LoVo (cell line): Measurements from ENCODE around the gene ZNF263.

ENCODE experiments used
- DNase-seq: peaks from one replicate; pipeline ENCODE4 v3.0.0-alpha.2; 2016; ENCODE audit warnings: low spot score

The ZNF263 gene

DNA sequence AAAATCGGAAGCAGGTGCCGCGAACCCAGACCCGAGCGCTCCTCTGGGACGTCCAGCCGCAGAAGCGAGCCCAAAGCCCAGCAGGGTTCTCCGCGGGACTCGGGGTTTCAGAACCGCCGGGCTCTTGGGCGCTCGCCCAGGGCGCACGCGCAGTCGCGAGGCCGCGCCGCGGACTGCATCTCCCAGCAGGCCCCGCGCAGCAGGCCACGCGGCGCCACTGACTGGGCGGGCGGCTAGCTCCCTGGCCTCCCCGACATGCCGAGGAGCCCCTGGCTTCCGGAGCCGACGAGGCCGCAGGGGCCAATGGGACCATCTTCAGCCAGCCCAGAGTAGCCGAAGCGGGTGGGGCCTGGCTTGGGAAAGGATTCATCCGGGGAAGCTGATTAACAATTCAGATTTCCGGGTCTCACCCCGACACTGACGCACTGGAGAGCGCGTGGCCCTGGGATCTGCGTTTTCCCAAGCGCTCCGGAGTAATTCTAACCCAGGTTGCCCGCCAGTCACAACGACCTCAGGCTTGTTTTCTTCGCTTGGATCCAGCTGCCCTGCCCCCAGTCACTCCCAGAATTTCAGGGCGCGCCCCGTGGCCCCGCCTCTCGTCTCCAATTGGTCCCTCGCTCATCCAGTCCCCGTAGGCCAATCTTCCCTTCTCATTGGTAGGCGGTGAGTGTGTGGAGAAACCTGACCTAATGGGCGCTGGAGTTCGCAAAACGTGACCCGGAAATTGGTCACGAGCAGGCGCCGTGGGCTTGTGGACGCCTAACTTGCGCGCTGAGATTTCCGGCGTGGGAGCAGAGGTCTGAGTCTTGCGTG, at the start of gene ZNF263:
TSS of gene ZNF263 (plus strand) at position 762 of the 813 bp plus-strand sequence. CDS start 328 bp downstream, outside the sequence.
- peak; percentile 97 for DNase-seq

- no peak for DNase-seq
Observed at GRCh38 chr16:3234543-3234856, 48.8 kb upstream of the ZNF263 start.

DNA sequence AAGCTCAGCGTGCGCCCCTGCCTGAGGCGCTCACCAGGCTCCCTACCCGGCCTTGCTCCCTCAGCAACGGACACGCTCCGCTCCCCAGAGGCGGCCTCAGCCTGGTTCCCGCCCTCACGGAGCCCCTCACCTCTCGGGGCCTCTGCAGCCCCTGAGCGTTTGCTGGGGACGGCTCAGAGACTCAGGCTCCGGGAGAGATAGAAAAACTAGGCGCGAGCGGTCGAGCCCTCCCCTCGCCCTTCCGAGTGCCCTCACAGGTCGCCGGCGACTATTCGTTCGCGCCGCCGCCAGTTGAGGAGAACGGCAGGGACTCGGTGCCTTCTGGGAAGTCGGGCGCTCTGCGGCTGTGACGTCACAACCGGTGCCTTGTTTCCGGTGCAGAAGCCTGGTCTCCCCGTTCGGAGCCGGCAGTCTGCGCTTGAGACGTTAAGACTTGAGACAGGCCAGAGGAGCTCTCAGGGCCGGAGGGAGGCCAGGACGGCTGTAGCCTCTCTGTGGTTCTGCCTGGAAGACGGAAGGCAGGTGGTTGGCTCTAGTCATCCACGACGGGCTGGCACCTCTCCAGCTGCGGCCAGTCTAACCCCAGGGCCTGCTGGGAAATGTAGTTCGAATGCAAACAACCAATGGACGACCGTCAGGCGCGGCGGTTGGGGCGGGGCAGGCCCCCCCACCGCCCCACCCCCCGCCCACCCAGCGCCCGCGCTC, 48.3 kb upstream of the ZNF263 start, which contains the start of gene ZNF200:
TSS of gene ZNF200 (minus strand) at position 302 of the 705 bp plus-strand sequence. CDS start 1,403 bp downstream, outside the sequence.
- peak; percentile 94 for DNase-seq

DNA sequence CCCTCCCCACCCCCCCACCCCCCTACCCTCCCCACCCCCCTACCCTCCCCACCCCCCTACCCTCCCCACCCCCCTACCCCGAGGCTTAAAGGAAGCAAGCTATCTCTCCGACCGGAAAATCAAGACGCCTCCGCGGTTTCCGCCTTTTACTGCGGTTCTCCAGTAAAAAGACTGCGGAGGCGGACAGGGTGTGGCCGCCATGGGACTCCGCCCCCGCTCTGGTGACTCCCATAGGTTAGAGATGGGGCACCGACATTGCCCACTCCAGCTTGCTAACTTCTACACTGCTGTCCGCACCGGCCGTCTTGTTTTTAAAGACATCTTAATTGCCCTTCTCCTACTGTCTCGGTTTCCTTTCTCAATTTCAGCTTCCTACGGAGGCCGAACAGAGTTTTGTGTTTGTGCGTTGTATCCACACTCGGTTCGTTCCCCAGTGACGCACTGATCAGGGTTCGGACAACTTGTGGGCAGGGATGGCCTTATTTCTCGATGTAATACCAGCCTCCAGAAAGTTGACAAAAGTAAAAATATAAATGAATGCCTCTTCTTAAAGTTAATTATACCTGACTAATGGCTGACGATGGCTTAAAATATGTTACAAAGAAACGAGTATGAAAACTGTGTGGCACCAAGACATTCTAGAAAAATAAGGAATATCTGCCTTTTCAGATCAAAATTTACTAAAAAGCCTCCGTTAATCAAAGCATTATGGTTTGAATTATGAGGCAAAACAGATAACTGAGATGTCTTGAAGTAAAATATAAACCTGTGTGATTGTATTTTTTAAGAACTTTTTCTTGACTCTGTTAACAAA, 47.2 kb upstream of the ZNF263 start:
- peak; percentile 38 for DNase-seq

- no peak for DNase-seq
Observed at GRCh38 chr16:3241761-3242160, 41.5 kb upstream of the ZNF263 start.

DNA sequence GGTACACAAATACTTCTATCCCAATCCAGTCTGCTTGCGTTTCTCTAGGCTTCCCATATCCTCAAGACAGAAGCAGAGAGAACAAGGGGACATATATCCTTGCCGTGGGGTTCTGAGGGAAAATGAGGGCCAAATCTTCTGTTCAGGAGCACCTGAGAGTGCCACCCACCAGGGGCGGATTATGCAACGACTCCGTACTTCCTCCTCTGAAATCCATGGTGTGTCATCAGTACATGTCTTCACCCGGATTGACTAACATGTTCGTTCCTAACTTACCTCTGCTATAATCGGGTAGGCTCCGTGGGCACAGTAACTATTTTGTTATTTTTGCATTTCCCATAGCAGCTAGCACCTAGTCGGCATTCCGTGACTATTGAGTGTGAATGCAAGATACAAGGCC, 40.6 kb upstream of the ZNF263 start:
- DNase-seq = no peak

- DNase-seq = no peak
Observed at GRCh38 chr16:3243882-3244281, 39.4 kb upstream of the ZNF263 start.

GRCh38 chr16:3246002-3246401, 37.3 kb upstream of the ZNF263 start:
- no peak for DNase-seq

DNA sequence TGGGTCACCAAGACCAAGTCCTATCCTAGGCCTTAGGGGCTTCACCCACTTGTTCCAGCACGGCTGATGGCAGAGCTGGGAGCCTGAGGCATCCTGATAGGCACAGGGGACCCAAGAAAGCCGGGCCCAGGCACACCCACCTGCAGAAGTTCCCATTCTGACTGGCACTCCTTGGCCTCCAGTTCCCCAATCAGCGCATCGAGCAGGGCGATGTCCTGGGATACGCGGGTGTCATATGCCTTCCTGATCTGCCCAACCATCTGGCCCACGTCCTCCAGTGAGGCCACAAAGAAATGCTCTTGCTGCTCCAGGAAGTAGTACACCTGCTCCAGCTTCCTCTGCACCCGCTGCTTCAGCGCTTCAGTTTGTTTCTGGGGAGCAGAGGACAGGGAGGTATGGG, 36.4 kb upstream of the ZNF263 start:
- no peak for DNase-seq

- no peak for DNase-seq
Observed at GRCh38 chr16:3248596-3248995, 34.7 kb upstream of the ZNF263 start.

- no peak for DNase-seq
Observed at GRCh38 chr16:3249020-3249419, 34.3 kb upstream of the ZNF263 start.

GRCh38 chr16:3249451-3249850, 33.8 kb upstream of the ZNF263 start:
- no peak for DNase-seq

GRCh38 chr16:3252967-3253366, 30.3 kb upstream of the ZNF263 start:
- no peak for DNase-seq

DNA sequence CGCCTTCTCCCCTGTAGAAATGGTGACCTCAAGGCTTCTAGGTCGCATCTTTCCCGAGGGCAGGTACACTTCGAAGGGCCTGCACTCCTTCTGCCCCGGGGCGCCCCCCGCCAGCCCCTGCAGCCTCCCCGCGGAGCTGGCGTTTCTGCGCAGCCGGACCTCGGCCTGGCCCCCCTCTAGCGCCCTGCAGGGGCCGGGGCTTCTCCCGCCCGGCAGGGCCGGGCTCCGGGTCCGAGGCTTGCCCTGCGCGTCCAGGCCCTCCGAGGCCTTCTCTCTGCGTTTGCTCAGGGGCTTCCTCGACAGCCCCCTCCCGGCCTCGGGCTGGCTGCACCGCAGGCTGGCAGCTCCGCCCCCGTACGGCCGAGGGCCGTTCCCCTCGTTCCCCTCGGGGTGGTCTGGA, 29.0 kb upstream of the ZNF263 start:
- no peak for DNase-seq

- DNase-seq = no peak
Observed at GRCh38 chr16:3256146-3256865, 27.0 kb upstream of the ZNF263 start, which contains the start of gene MEFV. MEFV (minus strand) TSS chr16:3256633; CDS start chr16:3256587, 46 bp downstream.

GRCh38 chr16:3256866-3257465, 26.3 kb upstream of the ZNF263 start:
- no peak for DNase-seq

DNA sequence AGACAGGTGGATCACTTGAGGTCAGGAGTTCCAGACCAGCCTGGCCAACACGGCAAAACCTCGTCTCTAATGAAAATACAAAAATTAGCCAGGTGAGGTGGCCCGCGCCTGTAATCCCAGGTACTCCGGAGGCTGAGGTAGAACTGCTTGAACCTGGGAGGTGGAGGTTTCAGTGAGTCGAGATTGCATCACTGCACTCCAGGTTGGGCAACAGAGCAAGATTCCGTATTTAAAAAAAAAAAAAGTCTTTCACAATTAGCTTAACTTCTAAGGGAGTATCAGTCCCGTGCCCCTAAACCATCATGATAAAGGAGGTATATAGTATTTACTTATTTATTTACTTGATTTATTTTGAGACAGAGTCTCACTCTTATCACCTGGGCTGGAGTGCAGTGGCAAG, 23.5 kb upstream of the ZNF263 start:
- no peak for DNase-seq

DNA sequence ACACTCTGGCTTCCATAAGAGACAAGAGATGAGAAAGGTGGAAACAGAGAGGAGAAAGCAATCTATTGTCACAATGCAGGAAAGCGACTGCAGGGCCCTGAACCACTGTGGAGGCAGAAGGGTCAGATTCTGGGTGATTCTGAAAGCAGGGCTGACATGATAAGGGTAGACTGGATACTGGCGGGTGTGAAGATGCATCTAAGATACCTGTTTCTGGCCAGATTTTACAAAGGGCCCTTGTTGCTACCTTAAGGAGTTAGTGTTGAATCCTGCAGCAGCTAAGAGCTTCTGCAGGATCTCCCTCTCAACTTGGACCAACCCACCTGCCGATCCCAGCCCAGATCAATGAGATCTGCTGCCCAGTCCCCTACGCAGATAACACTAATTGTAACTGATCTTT, 20.8 kb upstream of the ZNF263 start:
- DNase-seq = no peak

DNA sequence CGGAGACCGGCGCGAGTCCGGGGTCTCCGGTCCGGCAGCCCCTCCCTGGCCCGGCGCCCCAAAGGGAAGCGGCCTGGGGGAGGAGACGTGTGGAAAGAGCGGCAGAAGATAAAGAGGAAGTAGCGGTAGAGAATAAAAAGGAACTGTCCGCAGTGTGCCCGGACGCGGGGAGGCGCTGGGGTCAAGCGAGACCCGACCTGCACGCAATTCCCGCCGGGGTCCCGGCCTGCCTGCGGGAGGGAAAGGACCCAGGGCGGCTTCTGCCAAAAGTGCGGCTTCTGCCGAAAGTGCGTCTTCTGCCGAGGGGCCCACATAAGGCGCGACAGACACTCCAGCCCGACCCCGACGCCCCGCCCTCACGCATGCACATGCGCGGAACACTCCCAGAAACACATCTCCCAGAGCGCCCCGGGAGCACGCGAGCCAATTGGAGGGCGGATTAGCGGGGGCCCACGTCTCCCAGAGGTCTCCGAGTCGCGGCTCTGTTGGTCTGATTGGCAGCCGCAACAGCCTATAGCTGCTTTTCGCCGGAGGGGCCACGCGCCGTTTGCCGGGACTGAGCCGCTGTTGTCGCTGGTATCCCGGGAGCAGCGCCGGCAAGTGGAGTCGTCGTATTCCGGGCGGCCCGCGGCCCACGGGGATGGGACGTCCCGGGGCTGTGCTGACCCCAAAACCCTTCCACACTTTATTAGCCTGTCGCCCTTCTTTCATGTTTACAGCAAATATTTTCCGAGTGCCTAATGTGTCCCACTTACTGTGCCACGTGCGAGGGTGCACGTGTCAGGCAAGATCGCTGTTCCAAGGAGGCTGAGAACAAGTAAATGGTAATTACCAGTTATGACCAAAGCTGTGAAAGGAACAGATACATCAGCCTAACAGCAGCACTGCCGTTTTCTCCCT, 18.9 kb upstream of the ZNF263 start:
- DNase-seq = peak; percentile 98

- peak; percentile 37 for DNase-seq
Observed at GRCh38 chr16:3266873-3267537, 16.3 kb upstream of the ZNF263 start.
